Activated T-cell treated with anti-CD3 and anti-CD28 coated beads, Interleukin-2, amount 50 U/mL, for 72 hours (primary cell): ENCODE measurements around the gene GCNT3. TPM values are rescaled to one million over a fixed set of nuclear protein-coding genes. Genes with fewer than 3 reads are reported as not detected.
"Not testable (repeated sequence)": the region's sequence is repeated elsewhere in the genome, so short reads cannot be mapped to it uniquely, and the experiment has no call there.

ENCODE experiments used
- ATAC-seq, 2 donors: fragments of 150-1000 bp; cut with Tn5 transposase; replicated peaks in 1 of 2; 2 replicates each; pipeline ENCODE4 v1.10.0; 2021; ENCODE audit warnings: moderate library complexity in 2 of 2, mild to moderate bottlenecking in 1 of 2
- DNase-seq, 2 donors: peaks; one replicate each; pipeline ENCODE4 v3.0.0; 2021 to 2022; ENCODE audit warnings: mixed read lengths in 1 of 2
- H3K27ac Mint-ChIP-seq: one replicate; pipeline ENCODE4 v1.8.0; 2022; ENCODE audit warnings: mild to moderate bottlenecking, moderate library complexity, mixed read lengths
- H3K27me3 Mint-ChIP-seq: one replicate; pipeline ENCODE4 v1.8.0; 2022; ENCODE audit warnings: low read depth, mixed read lengths
- H3K36me3 Mint-ChIP-seq, 2 donors: one replicate each; pipeline ENCODE4 v1.8.0; 2022; ENCODE audit warnings: mixed read lengths in 2 of 2, mild to moderate bottlenecking in 1 of 2; ENCODE audit not compliant: insufficient read depth in 2 of 2
- H3K4me1 Mint-ChIP-seq: one replicate; pipeline ENCODE4 v1.8.0; 2022; ENCODE audit warnings: low read depth, mixed read lengths
- H3K4me3 Mint-ChIP-seq, 2 donors: one replicate each; pipeline ENCODE4 v1.8.0; 2022; ENCODE audit warnings: mild to moderate bottlenecking in 2 of 2, mixed read lengths in 2 of 2, moderate library complexity in 2 of 2
- H3K9me3 Mint-ChIP-seq, 2 donors: one replicate each; pipeline ENCODE4 v1.8.0; 2022; ENCODE audit warnings: mixed read lengths in 2 of 2
- total RNA-seq, 2 donors: library from RNA; stranded (reverse); gene quantifications; one replicate each; pipeline ENCODE4 v1.2.3, GENCODE V29; 2022

GCNT3 gene
- total RNA-seq, 2 donors from 2014 or later = not detected

DNA sequence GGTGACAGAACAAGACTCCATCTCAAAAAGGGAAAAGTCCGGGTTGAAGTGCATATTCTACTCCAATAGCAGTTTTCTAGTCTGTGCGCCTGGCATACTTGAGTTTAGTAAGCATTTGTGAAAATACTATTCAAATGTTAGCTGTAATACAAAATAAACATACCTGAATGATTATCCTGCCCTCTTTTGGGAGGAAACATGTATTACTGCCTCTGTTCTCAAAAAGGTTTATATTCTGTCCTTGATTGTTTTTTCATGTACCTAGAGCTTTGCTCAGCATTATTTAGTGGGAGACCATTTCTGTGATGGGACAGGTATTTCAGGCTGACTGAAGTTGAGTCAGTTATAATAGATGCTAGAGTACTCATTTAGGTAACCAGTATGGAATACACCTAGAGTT is 25.9 kb downstream of the GCNT3 start:
- not testable (repeated sequence) for H3K36me3 Mint-ChIP-seq, ATAC-seq, H3K4me3 Mint-ChIP-seq, DNase-seq, H3K27ac Mint-ChIP-seq, H3K9me3 Mint-ChIP-seq, H3K4me1 Mint-ChIP-seq, H3K27me3 Mint-ChIP-seq

DNA sequence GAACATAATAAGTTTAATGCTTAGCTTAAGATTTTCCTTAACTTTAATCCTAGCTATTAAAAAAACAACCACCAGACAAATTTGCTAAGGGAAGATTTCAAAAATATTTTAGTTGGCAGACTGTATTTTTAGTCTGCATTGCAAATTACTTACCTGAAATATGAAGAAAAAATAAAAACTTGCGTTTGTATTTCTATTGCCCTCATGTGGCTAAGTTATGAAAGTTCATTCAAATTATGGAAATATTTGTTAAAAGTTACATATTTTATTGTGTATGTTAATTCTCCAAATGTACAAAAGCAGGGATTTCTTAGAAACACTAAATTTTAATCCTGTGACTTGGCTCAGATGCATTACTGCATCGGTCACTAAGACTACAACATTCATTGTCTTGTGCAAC is 30.8 kb downstream of the GCNT3 start:
- no peak for DNase-seq
- Mint-ChIP-seq H3K36me3 (peaks cover 5 to 11% of the 10 kb centered on the region in 2 donors), H3K27me3 (no peaks in the 10 kb centered on the region), H3K4me1 (peaks cover 12% of the 10 kb centered on the region), H3K27ac (no peak overlapping the region), H3K9me3 (no peaks in the 10 kb centered on the region), H3K4me3 (no peak overlapping the region)
- ATAC-seq = no peak

DNA sequence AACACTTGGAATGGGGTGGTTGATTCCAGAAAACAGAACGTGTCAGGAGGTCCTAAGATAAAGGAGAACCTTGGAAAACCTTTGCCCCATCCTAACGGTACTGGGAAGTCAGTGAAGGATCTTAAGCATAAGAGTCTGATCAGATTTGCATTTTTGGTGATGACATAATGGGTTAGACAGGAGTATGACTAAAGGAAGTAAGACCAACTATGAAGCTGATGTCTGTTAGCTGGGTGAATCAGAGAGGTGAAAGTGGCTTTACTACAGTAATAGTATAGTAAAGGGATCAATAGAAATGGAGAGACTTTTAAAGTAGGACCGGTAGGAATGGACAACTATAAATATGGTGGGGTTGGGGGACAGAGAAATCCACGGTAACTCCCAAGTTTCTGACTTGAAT is 33.2 kb downstream of the GCNT3 start:
- Mint-ChIP-seq H3K4me3 (no peak overlapping the region), H3K36me3 (peaks cover 5 to 10% of the 10 kb centered on the region in 2 donors), H3K27me3 (no peaks in the 10 kb centered on the region), H3K9me3 (no peaks in the 10 kb centered on the region), H3K4me1 (peaks cover 8% of the 10 kb centered on the region), H3K27ac (peak overlapping the region; percentile 14)
- DNase-seq (no peak), ATAC-seq (peak in 1 of 2 donors; percentile 55)

DNA sequence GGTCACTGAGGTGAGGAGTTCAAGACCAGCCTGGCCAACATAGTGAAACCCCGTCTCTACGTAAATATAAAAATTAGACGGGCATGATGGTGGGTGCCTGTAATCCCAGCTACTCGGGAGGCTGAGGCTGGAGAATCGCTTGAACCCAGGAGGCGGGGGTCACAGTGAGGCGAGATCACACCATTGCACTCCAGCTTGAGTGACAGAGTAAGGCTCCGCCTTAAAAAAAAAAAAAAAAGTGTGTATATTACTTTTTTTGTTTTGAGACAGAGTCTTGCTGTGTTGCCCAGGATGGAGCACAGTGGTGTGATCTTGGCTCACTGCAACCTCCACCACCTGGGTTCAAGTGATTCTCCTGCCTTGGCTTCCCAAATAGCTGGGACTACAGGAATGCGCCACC is 34.2 kb downstream of the GCNT3 start:
- not testable (repeated sequence) for DNase-seq, H3K4me1 Mint-ChIP-seq, H3K9me3 Mint-ChIP-seq, H3K27ac Mint-ChIP-seq, H3K27me3 Mint-ChIP-seq, H3K4me3 Mint-ChIP-seq, ATAC-seq
- peaks cover 5 to 10% of the 10 kb centered on the region in 2 donors for H3K36me3 Mint-ChIP-seq

DNA sequence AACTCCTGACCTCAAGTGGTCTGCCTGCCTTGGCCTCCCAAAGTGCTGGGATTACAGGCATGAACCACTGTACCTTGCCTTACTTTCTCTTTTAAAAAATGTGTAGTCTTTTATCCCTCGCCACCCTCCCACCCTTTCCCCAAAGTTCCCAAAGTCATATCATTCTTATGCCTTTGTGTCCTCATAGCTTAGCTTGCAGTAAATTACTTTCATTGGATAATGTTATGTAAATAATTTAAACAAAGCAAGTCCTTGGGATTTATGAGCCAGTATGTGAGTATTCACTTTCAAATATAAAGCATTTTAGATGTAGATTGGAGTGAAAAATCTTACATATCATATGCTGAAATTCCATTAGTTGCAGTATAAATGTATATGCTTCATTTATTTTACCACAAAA is 34.7 kb downstream of the GCNT3 start:
- no peak for ATAC-seq
- H3K4me1 Mint-ChIP-seq = peaks cover 5% of the 10 kb centered on the region
- no peak for DNase-seq
- H3K27ac Mint-ChIP-seq = no peak overlapping the region
- no peaks in the 10 kb centered on the region for H3K27me3 Mint-ChIP-seq
- H3K36me3 Mint-ChIP-seq = peaks cover 5 to 10% of the 10 kb centered on the region in 2 donors
- no peak overlapping the region for H3K4me3 Mint-ChIP-seq
- H3K9me3 Mint-ChIP-seq = no peaks in the 10 kb centered on the region

DNA sequence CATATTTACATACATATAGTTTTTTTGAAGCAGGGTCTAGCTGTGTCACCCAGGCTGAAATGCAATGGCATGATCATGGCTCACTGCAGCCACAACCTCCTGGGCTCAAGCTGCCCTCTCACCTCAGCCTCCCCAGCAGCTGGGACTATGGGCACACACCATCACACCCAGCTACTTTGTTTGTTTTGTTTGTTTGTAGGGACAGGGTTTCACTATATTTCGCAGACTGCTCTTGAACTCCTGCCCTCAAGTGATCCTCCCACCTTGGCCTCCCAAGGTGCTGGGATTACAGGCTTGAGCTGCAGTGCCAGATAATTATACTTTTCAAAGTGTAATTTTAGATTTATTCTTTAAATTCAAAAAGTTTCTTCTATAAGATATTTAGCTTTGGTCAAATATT is 35.5 kb downstream of the GCNT3 start:
- Mint-ChIP-seq H3K27ac (no peak overlapping the region), H3K4me3 (no peak overlapping the region), H3K9me3 (no peaks in the 10 kb centered on the region), H3K36me3 (peaks cover 5 to 15% of the 10 kb centered on the region in 2 donors), H3K4me1 (peaks cover 5% of the 10 kb centered on the region), H3K27me3 (no peaks in the 10 kb centered on the region)
- no peak for DNase-seq
- ATAC-seq = no peak

DNA sequence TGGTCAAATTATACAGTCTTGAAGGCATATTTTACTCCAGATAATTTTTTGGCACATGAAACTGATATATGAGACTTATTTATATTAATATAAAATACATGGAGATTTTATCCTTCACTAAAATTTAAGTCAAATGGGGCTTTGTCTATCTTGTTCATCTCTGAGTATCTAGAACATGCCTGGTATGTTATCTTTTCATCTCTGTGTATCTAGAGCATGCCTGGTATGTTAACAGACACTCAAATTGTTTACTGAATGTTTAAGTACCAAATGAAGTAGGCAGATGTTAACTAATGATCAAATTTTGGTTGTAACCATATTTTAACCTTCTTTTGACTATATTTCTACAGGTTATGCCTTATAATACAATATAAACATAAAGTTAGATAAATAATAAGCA is 38.0 kb downstream of the GCNT3 start:
- Mint-ChIP-seq H3K4me1 (peaks cover 5% of the 10 kb centered on the region), H3K27me3 (no peaks in the 10 kb centered on the region), H3K9me3 (peaks cover 0 to 3% of the 10 kb centered on the region in 2 donors), H3K36me3 (peaks cover 9 to 19% of the 10 kb centered on the region in 2 donors), H3K27ac (no peak overlapping the region), H3K4me3 (no peak overlapping the region)
- ATAC-seq = no peak
- no peak for DNase-seq

DNA sequence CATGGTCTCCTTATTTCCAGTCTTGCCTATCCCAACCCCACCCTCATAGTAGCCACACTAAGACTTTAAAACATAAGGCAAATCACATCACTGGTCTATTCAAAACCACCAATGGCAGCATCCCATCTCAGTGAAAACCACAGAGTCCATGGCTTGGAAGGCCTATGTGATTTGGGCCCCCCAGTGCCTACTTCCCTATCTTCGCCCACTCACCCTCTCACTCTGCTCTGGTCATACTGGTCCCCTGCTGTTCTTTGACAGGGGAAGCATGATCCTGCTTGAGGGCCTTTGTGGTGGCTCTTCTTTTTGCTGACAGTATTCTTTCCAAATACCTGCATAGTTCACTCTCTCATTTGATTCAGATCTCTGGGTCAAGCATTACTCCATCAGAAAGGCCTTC is 42.5 kb downstream of the GCNT3 start:
- H3K27ac Mint-ChIP-seq = no peak overlapping the region
- no peak overlapping the region for H3K4me3 Mint-ChIP-seq
- H3K27me3 Mint-ChIP-seq = no peaks in the 10 kb centered on the region
- no peak for DNase-seq
- ATAC-seq = no peak
- H3K9me3 Mint-ChIP-seq = peaks cover 0 to 3% of the 10 kb centered on the region in 2 donors
- H3K36me3 Mint-ChIP-seq = peaks cover 6 to 16% of the 10 kb centered on the region in 2 donors
- peaks cover 5% of the 10 kb centered on the region for H3K4me1 Mint-ChIP-seq

DNA sequence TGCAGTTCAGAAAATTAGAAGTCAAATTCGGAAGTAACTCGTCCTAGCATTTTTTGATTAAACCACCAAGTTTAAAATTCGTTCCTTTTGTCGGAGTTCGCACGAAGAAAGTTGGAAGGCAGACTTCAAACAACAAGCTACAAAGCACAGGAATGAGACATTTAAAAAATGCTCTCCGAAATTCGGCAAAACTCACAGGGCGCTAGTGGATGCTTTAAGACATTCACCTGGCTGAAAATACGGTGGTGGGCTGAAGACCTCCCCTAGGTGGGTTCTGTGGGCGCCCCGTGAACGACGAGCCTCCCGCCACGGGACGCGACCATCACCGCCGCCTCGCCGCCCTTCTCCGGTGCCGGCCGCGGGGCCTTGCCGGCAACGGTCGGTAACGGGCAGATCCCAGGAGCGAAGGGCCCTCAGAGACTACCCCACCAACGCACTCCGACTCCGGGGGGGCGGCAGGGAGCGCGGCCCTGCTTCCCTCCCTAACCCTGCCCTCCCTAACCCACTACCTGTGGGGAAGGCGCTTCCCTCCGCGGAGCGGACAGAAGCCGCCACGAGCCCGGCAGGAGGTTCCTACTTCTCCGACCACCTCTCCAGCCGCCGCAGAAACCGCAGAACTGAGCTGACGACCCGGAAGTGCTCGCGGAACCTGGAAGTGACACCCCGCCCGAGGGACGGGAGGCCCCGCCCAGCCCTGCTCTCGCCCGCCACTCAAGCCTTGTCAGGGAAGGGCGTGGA is 45.5 kb downstream of the GCNT3 start, which contains the start of gene GTF2A2:
Gene GTF2A2 (minus strand): TSS at position 619 of the 738 bp plus-strand sequence. CDS start 5,238 bp downstream, outside the sequence.
- Mint-ChIP-seq H3K9me3 (peaks cover 0 to 3% of the 10 kb centered on the region in 2 donors), H3K27ac (peak within 1 kb of the TSS; percentile 75), H3K27me3 (no peaks in the 10 kb centered on the region), H3K4me1 (peaks cover 5% of the 10 kb centered on the region), H3K36me3 (peaks cover 6 to 19% of the 10 kb centered on the region in 2 donors), H3K4me3 (no peak within 1 kb of the TSS)
- DNase-seq (peak; percentile 96 to 97), ATAC-seq (peak; percentile 100)

DNA sequence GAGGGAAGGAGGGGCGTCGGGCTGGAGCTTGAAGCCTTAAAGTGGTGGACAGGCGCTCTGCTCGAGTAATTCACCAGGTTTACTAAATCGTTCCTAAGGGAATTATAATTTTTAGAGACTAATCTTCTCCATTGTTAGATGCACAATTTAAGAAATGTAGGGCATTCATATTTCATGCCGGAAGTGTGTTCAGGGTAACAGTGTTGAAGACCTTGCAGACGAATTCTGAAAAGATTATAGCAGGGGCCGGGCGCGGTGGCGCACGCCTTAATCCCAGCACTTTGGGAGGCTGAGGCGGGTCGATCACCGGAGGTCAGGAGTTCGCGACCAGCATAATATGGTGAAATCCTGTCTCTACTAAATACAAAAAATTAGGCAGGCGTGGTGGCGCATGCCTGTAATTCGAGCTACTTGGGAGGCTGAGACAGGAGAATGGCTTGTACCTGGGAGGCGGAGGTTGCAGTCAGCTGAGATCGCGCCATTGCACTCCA is 46.1 kb downstream of the GCNT3 start:
- Mint-ChIP-seq H3K4me3 (no peak overlapping the region), H3K36me3 (peaks cover 4 to 16% of the 10 kb centered on the region in 2 donors), H3K9me3 (peaks cover 0 to 1% of the 10 kb centered on the region in 2 donors), H3K27me3 (no peaks in the 10 kb centered on the region), H3K27ac (peak overlapping the region; percentile 75), H3K4me1 (peaks cover 5% of the 10 kb centered on the region)
- peak in 1 of 2 donors; percentile 1 for DNase-seq
- ATAC-seq = peak; percentile 18 to 19

DNA sequence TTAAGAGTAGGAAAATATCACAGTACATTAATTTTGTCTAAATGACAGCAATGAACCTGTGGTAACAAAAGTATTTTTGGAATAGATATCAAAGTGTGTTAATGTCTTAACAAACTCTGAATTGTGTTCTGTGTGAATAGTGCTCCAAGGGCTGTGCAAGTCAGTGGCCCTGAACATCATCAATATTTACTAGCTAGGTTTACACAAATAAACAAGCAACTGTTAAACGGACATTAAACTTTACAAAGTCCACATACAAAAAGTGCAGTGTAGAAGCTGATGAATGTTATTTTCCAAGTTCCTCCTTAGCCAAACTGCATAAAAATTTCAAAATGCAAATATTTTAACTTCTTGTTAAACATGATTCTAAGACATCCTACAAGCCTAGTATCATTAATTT is 47.8 kb downstream of the GCNT3 start:
- DNase-seq (no peak), ATAC-seq (no peak)
- no peak overlapping the region for H3K4me3 Mint-ChIP-seq
- H3K4me1 Mint-ChIP-seq = peaks cover 5% of the 10 kb centered on the region
- H3K27me3 Mint-ChIP-seq = no peaks in the 10 kb centered on the region
- peaks cover 0 to 15% of the 10 kb centered on the region in 2 donors for H3K36me3 Mint-ChIP-seq
- H3K9me3 Mint-ChIP-seq = no peaks in the 10 kb centered on the region
- no peak overlapping the region for H3K27ac Mint-ChIP-seq

DNA sequence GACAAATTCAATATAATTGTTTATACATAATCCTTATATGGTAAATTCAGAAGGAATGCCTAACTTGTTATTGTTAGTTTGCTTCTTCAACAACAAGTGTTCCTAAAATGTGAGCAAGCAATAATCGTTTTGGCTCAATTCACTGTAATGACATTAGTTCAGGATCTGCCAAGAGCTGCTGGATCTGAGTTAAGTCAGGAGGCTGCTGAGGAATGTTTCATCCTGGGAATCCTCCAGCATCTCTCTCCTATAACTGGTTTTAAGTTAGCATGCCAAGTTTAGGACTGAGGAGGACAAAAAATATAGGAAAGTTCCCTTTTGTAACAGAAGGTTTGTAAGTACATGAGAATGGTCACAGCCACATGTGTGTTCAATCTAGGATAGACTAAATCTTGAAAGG is 50.7 kb downstream of the GCNT3 start:
- DNase-seq (no peak), ATAC-seq (no peak)
- Mint-ChIP-seq H3K27ac (no peak overlapping the region), H3K9me3 (no peaks in the 10 kb centered on the region), H3K27me3 (no peaks in the 10 kb centered on the region), H3K36me3 (peaks cover 3 to 19% of the 10 kb centered on the region in 2 donors), H3K4me3 (no peak overlapping the region), H3K4me1 (peaks cover 5% of the 10 kb centered on the region)

DNA sequence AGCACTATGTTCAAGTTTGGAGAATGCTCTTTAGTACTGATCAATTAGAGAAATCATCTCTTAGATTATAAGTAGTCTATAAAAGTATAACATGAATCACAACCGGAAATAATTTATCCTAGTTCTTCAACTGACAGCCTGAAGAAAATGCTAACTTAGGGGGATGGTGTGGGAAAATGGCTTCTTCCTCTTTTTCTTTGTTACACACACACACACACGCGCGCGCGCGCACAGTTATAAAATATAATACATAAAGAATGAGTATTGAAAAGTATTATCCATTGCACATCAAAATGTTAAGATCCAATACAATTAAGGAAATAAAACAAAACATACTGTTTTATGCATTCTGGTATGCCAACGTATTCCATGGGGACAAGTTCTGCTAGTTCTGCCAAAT is 57.0 kb downstream of the GCNT3 start:
- H3K27ac Mint-ChIP-seq = no peak overlapping the region
- H3K4me3 Mint-ChIP-seq = no peak overlapping the region
- DNase-seq = no peak
- no peak for ATAC-seq
- H3K36me3 Mint-ChIP-seq = peaks cover 7 to 27% of the 10 kb centered on the region in 2 donors
- no peaks in the 10 kb centered on the region for H3K4me1 Mint-ChIP-seq
- no peaks in the 10 kb centered on the region for H3K9me3 Mint-ChIP-seq
- no peaks in the 10 kb centered on the region for H3K27me3 Mint-ChIP-seq
